NCI-H345 (cell line): ENCODE results near the gene PRPF6.
A peak's percentile ranks its signal among the peaks of the same experiment; 100 is the strongest.

Experiments used
- DNase-seq: peaks from one replicate; lab custom pipeline; 2025; lab: John Stamatoyannopoulos, UW

Gene PRPF6

GRCh38 chr20:64035933-64036345 is 55.0 kb downstream of the PRPF6 start, which contains the start of gene C20orf204:
Gene C20orf204, plus strand, starts transcription at chr20:64036182. Its CDS starts 142 bp downstream, at chr20:64036324.
- DNase-seq = no peak

- DNase-seq = no peak
Measured at GRCh38 chr20:64036346-64037198, 55.6 kb downstream of the PRPF6 start.

GRCh38 chr20:64037199-64037497 is 56.2 kb downstream of the PRPF6 start:
- DNase-seq = no peak

DNA sequence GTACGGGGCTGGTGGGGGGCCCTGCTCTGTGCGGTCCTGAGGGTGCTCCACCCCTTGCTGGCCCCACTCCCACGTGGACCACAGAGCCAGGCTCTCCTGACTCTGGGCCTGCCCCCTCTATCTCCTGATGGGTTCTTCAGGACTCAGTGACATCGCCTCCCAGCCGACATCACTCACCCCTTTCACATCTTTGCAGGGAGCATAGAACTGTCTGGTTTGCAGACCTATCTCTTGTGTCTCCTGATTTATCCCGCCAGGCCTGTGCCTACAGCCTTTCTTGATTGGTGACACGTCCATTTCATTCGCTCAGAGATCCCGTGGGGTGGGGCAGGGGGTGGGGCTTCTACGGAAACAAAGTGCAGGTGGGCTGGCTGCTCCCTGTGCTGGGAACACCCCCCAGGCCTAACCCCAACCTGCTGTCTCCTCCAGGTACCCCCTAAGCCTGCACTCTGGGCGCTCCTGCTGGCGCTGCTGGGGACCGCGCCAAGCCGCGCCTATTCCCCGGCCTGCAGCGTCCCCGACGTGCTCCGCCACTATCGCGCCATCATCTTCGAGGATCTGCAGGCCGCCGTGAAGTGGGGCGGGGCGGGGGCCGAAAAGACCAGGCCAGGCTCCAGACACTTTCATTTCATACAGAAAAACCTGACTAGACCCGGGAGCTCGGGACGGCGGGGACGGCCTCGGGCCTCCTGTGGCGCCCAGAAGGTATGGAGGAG is 56.7 kb downstream of the PRPF6 start:
- peak; percentile 50 for DNase-seq

DNA sequence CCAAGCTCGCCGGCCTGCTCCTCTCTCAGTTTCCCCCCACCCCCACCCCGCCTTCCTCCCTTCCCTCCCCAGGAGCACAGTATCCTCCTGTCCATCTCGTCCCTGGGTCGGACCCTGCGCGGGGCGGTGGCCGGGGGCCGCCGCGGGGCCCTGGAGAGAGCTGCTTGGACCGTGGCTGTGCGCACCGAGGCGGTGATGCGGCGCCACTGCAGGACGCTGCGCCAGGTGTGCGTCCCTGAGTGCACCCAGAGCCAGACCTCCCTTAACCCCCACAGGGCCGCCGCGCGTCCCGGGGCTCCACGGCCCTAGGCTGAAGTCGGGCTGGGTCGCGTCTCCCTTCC is 57.3 kb downstream of the PRPF6 start:
- DNase-seq = no peak

- DNase-seq = peak; percentile 67
Measured at GRCh38 chr20:64038565-64039292, 57.8 kb downstream of the PRPF6 start.

GRCh38 chr20:64039293-64040160 is 58.6 kb downstream of the PRPF6 start:
- no peak for DNase-seq

- no peak for DNase-seq
Measured at GRCh38 chr20:64040231-64041039, 59.5 kb downstream of the PRPF6 start.

DNA sequence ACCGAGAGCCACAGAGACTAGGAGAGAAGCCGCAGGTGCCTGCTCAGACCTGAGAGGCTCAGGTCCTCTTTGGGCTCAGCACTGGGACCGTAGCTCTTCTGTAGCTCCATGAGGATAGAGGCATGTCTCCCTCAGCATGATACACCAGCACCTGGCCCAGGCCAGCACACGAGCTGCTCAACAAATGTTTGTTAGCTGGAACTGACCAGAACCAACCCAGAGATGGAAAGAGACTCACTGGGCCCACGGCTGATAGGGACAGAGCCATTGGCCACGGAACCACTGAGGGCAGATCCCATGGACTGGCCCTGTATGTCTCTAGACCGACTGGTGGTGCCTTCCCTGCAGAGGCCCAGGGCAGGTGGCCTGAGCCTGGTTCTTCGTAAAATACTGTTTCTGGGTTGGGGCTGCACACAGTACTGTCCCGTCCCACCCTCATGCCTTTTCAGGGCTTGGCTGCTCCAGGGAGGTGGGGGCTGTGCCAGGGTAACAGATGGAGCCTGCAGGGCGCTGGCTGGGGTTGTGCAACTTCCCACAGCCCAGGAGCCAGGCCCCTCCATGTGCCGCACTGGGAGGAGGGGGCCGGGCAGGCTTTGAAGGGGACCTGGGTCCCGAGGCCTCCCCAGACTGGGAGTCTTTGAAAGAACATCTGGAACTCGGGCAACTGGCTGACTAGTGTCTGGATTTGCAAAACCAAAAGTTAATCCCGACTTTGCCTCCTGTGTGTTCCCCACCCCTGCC is 60.3 kb downstream of the PRPF6 start:
- DNase-seq = no peak

DNA sequence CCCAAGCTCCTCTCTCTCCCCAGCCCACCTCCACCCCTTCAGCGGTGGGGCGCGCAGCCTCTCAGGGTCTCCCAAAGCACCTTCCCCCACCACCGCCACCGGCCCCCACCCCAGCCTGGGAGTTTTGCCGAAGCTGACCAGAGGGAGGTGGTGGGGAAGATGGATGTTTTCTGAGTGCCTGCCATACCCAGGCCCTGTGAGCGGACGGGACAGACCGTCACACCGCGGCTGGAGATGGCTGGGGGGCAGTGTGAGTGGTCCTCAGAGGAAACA is 60.8 kb downstream of the PRPF6 start:
- DNase-seq = no peak

GRCh38 chr20:64042054-64042781 is 61.3 kb downstream of the PRPF6 start:
- DNase-seq = no peak

DNA sequence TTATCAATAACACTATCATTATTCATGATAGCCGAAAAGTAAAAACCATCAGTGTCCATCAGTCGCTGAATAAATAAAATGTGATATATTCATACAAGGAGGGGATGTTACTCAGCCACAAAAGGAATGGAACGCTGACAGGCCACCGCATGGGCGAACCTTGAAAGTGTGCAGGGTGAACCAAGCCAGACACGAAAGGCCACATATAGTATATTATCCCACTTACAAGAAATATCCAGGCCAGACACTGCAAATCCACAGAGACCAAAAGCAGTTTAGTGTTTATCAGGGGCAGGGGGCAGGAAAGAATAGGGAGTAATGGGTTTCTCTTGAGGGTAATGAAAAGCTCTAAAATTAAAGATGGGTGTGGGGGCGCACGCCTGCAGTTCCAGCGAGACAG is 62.8 kb downstream of the PRPF6 start:
- no peak for DNase-seq

GRCh38 chr20:64044484-64045247 is 63.7 kb downstream of the PRPF6 start:
- no peak for DNase-seq

GRCh38 chr20:64045346-64046011 is 64.5 kb downstream of the PRPF6 start:
- no peak for DNase-seq

DNA sequence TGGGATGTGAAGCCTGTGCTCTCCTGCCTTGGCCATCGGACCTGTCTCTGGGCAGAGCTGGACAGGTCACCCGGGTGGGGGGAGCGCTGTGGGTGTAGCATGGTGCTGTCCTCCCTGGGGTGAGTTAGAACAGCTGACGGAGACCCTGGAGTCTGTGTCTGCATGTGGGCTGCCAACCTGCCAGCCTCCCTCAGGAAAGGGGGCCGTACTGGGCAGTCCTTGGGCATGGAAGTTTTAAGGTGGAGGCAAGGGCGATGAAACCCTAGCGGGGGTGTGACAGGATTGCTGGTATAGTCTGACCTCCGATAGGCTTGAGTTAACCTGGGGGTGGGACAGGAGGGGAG is 66.1 kb downstream of the PRPF6 start:
- DNase-seq = no peak

GRCh38 chr20:64047968-64048401 is 67.1 kb downstream of the PRPF6 start:
- DNase-seq = no peak

GRCh38 chr20:64048402-64049044 is 67.6 kb downstream of the PRPF6 start:
- DNase-seq = no peak
